Keratinocyte (primary cell): ENCODE results near the gene GTF3C1. TPM values are rescaled to one million over a fixed set of nuclear protein-coding genes. Genes with fewer than 3 reads are reported as not detected.

Source experiments
- DNase-seq: peaks from one replicate; pipeline ENCODE4 v3.0.0-alpha.2; 2011; ENCODE audit warnings: low read depth, missing footprints, low spot score
- FAIRE-seq: peaks from 2 replicates; lab custom pipeline; 2011; peaks lifted over from hg19 to GRCh38; lab: Jason Lieb, UNC
- H2AFZ ChIP-seq: 2 replicates; pipeline ENCODE4 v1.6.0; 2012; ENCODE audit warnings: low read length, control low read depth, inconsistent platforms; ENCODE audit not compliant: control insufficient read depth
- H3K27ac ChIP-seq: 2 replicates; pipeline ENCODE4 v1.5.1; 2011; ENCODE audit warnings: low read length; ENCODE audit not compliant: control insufficient read depth, insufficient read depth
- H3K27me3 ChIP-seq: 3 replicates; pipeline ENCODE4 v1.6.0; 2011; ENCODE audit warnings: low read length; ENCODE audit not compliant: control insufficient read depth, insufficient read depth; ENCODE audit errors: extremely low read depth
- H3K36me3 ChIP-seq, 2 experiments: 2 replicates in 1 of 2; 3 replicates in 1 of 2; pipeline ENCODE4 v1.5.1; 2011; ENCODE audit warnings: low read length in 2 of 2, mild to moderate bottlenecking in 1 of 2; ENCODE audit not compliant: control insufficient read depth in 2 of 2, insufficient read depth in 2 of 2; ENCODE audit errors: extremely low read depth in 1 of 2
- H3K4me1 ChIP-seq: 3 replicates; pipeline ENCODE4 v1.5.1; 2011; ENCODE audit warnings: low read length; ENCODE audit not compliant: control insufficient read depth, insufficient read depth; ENCODE audit errors: extremely low read depth
- H3K4me2 ChIP-seq: 3 replicates; pipeline ENCODE4 v1.6.0; 2011; ENCODE audit warnings: low read depth, low read length; ENCODE audit not compliant: control insufficient read depth, insufficient read depth; ENCODE audit errors: extremely low read depth
- H3K4me3 ChIP-seq, 3 experiments: fragments of 200-600 bp in 1 of 3; sonication (generic) in 1 of 3; 2 replicates in 2 of 3; 3 replicates in 1 of 3; pipeline ENCODE4 v1.5.1; 2011 to 2016; ENCODE audit warnings: low read length in 3 of 3, mild to moderate bottlenecking in 3 of 3, control low read depth in 2 of 3, inconsistent platforms in 1 of 3, low read depth in 1 of 3, mixed read lengths in 1 of 3, mixed run types in 1 of 3, moderate library complexity in 1 of 3; ENCODE audit not compliant: control insufficient read depth in 2 of 3, insufficient read depth in 2 of 3; ENCODE audit errors: extremely low read depth in 1 of 3
- H3K79me2 ChIP-seq: 2 replicates; pipeline ENCODE4 v1.6.0; 2012; ENCODE audit warnings: low read length; ENCODE audit not compliant: control insufficient read depth, insufficient read depth
- H3K9ac ChIP-seq: 3 replicates; pipeline ENCODE4 v1.6.0; 2011; ENCODE audit warnings: low read length; ENCODE audit not compliant: control insufficient read depth, insufficient read depth; ENCODE audit errors: extremely low read depth
- H3K9me1 ChIP-seq: 3 replicates; pipeline ENCODE4 v1.6.0; 2011; ENCODE audit warnings: low read length; ENCODE audit not compliant: control insufficient read depth, insufficient read depth; ENCODE audit errors: extremely low read depth
- H3K9me3 ChIP-seq: 2 replicates; pipeline ENCODE4 v1.5.1; 2012; ENCODE audit warnings: low read depth, low read length; ENCODE audit not compliant: control insufficient read depth
- H4K20me1 ChIP-seq: 3 replicates; pipeline ENCODE4 v1.6.0; 2011; ENCODE audit warnings: low read length; ENCODE audit not compliant: control insufficient read depth, insufficient read depth; ENCODE audit errors: extremely low read depth
- EZH2 ChIP-seq: IDR thresholded peaks from one replicate; pipeline ENCODE4 v1.6.1; 2012; ENCODE audit warnings: inconsistent platforms, mild to moderate bottlenecking, low read length, moderate library complexity
- dilution Hi-C: fragments of 300-500 bp; cut with MboI; formaldehyde crosslinking; loops from one replicate; pipeline ENCODE4 v1.7.0; 2020; ENCODE audit warnings: low sequenced_read_pairs; ENCODE audit not compliant: extremely low pct_ligation_motif_present
- polyA plus RNA-seq, 5 experiments: library from polyadenylated mRNA; depleted of rRNA in 3 of 5; stranded (reverse) in 3 of 5; stranded (forward) in 1 of 5; unstranded in 1 of 5; fragments of >200 nt; gene quantifications; 1 replicate in 1 of 5; 2 replicates in 3 of 5; 3 replicates in 1 of 5; pipeline versions ENCODE4 v1.2.1 to v1.2.3, GENCODE V29; 2011 to 2012; ENCODE audit warnings: missing spikeins in 2 of 5, low read depth in 1 of 5, low replicate concordance in 1 of 5
- TF ChIP-seq, protein P1 (sequence below), 3 experiments: IDR thresholded peaks in 1 of 3; conservative IDR thresholded peaks in 1 of 3; optimal IDR thresholded peaks in 1 of 3; 2 replicates in 2 of 3; 3 replicates in 1 of 3; pipeline versions ENCODE3 to v1.5.1; 2011; ENCODE audit warnings: low read length in 3 of 3, mild to moderate bottlenecking in 3 of 3, moderate library complexity in 2 of 3, control low read depth in 1 of 3, inconsistent platforms in 1 of 3; ENCODE audit not compliant: insufficient read depth in 2 of 3; ENCODE audit errors: extremely low read depth in 1 of 3

The GTF3C1 gene
- polyA plus RNA-seq, 1 donor (not counting 4 experiments of a cell fraction or from before 2014, with no cell fraction given): 23.5 TPM

DNA sequence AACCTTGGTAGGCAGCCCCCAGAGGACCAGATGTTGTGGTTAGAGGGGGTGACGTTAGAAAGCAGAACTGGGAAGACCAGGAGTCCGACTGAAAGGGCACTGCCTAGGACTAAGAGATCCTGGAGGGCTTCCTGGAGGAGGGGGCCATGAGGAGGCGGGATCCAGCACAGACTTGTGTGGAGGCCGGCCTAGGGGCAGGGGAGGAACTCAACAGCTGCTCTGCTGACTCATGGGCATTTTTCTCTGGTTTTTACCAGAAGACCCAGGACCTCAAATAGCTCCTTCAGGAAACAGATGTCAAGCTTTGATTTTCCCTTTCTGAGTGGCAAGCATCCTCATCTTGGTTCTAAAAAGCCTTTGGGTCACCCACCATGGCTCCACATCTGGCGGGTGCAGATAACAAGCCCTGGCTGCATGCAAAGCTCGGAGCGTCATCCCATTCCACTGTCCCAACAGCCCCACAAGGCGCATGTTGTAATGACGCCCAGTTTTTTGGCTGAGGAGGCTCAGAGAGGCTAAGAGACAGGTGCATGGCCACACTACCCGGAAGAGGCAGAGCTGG lies 118.7 kb downstream of the GTF3C1 start:
- H3K4me2 ChIP-seq: no peak overlapping the region
- no peaks in the 10 kb centered on the region for H3K27me3 ChIP-seq
- DNase-seq (no peak), FAIRE-seq (no peak)
- peaks cover 3% of the 10 kb centered on the region for H3K9me3 ChIP-seq
- H3K4me1 ChIP-seq: peaks cover 21% of the 10 kb centered on the region
- no peak overlapping the region for H3K4me3 ChIP-seq
- TF ChIP-seq, protein P1, sequence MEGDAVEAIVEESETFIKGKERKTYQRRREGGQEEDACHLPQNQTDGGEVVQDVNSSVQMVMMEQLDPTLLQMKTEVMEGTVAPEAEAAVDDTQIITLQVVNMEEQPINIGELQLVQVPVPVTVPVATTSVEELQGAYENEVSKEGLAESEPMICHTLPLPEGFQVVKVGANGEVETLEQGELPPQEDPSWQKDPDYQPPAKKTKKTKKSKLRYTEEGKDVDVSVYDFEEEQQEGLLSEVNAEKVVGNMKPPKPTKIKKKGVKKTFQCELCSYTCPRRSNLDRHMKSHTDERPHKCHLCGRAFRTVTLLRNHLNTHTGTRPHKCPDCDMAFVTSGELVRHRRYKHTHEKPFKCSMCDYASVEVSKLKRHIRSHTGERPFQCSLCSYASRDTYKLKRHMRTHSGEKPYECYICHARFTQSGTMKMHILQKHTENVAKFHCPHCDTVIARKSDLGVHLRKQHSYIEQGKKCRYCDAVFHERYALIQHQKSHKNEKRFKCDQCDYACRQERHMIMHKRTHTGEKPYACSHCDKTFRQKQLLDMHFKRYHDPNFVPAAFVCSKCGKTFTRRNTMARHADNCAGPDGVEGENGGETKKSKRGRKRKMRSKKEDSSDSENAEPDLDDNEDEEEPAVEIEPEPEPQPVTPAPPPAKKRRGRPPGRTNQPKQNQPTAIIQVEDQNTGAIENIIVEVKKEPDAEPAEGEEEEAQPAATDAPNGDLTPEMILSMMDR (optimal IDR thresholded peaks at IDR 0.05 in 1 of 3, IDR thresholded peaks at IDR 0.05 in 1 of 3, conservative IDR thresholded peaks at IDR 0.05 in 1 of 3; ENCODE audit: extremely low read depth in 1 of 3, insufficient read depth in 2 of 3, low read length in 3 of 3): no peak
- TF ChIP-seq EZH2: no peak
- no peaks in the 10 kb centered on the region for H3K9me1 ChIP-seq
- no peak overlapping the region for H3K9ac ChIP-seq
- dilution Hi-C loops: no loop called here
- no peak overlapping the region for H3K27ac ChIP-seq
- no peak overlapping the region for H2AFZ ChIP-seq
- H4K20me1 ChIP-seq: no peaks in the 10 kb centered on the region
- H3K36me3 ChIP-seq: no peaks in the 10 kb centered on the region
- no peaks in the 10 kb centered on the region for H3K79me2 ChIP-seq

DNA sequence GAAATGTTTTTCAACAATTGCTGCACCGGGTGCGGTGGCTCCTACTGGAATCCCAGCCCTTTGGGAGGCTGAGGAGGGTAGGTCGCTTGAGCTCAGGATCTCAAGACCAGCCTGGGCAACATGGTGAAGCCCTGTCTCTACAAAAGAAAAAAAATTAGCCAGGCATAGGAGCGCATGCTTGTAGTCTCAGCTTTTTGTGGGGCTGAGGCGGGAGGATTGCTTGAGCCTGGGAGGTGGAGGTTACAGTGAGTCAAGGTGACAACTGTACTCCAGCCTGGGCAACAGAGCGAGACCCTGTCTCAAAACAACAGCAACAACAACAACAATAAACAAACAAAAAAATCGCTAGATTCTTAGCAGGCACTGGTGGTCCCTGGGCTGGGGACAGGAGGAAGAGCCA lies 119.2 kb downstream of the GTF3C1 start:
- Histone ChIP-seq H2AFZ (no peak overlapping the region), H3K9ac (no peak overlapping the region), H3K27ac (no peak overlapping the region), H3K4me1 (peaks cover 23% of the 10 kb centered on the region), H3K36me3 (no peaks in the 10 kb centered on the region), H4K20me1 (no peaks in the 10 kb centered on the region), H3K4me2 (no peak overlapping the region), H3K27me3 (no peaks in the 10 kb centered on the region), H3K79me2 (no peaks in the 10 kb centered on the region), H3K9me1 (no peaks in the 10 kb centered on the region), H3K9me3 (peaks cover 3% of the 10 kb centered on the region), H3K4me3 (no peak overlapping the region)
- no peak for FAIRE-seq
- dilution Hi-C loops: no loop called here
- TF ChIP-seq EZH2: no peak
- TF ChIP-seq, protein P1 (optimal IDR thresholded peaks at IDR 0.05 in 1 of 3, IDR thresholded peaks at IDR 0.05 in 1 of 3, conservative IDR thresholded peaks at IDR 0.05 in 1 of 3; ENCODE audit: extremely low read depth in 1 of 3, insufficient read depth in 2 of 3, low read length in 3 of 3): no peak
- no peak for DNase-seq
